ENCODE results near the gene TEAD3. TPM values are rescaled to one million over a fixed set of nuclear protein-coding genes. Genes with fewer than 3 reads are reported as not detected.

Gene TEAD3
- total and polyA plus RNA-seq, 4 donors = 16.7 to 78.0 (median 48.9) TPM

GRCh38 chr6:35454391-35455110 is 42.3 kb downstream of the TEAD3 start:
- no peak overlapping the region for H3K4me3 ChIP-seq (ENCODE audit: low read length in 2 of 2)
- no peaks in the 10 kb centered on the region for H3K36me3 ChIP-seq (ENCODE audit: control insufficient read depth in 1 of 2, insufficient read depth in 2 of 2, low read length in 1 of 2)
- no peak for ATAC-seq (ENCODE audit: low FRiP score)
- H3K4me1 ChIP-seq (ENCODE audit: control insufficient read depth in 1 of 2, insufficient read depth in 2 of 2, low read length in 2 of 2) = no peaks in the 10 kb centered on the region
- WGBS, 2 donors = 76 to 78% methylated on average over 9 of the region's 9 CpGs
- intact Hi-C loops (cut with DNase I) = no loop called here
- DNase-seq = no peak
- H3K27ac ChIP-seq (ENCODE audit: low read depth in 1 of 2, low read length in 2 of 2) = no peak overlapping the region
- H3K27me3 ChIP-seq (ENCODE audit: control insufficient read depth in 1 of 2, insufficient read depth in 2 of 2, low read length in 1 of 2) = no peaks in the 10 kb centered on the region
- H3K9me3 ChIP-seq (ENCODE audit: control insufficient read depth, low read length) = no peaks in the 10 kb centered on the region

GRCh38 chr6:35453236-35453635 is 43.6 kb downstream of the TEAD3 start:
- ATAC-seq (ENCODE audit: low FRiP score) = no peak
- no peaks in the 10 kb centered on the region for H3K9me3 ChIP-seq (ENCODE audit: control insufficient read depth, low read length)
- no peaks in the 10 kb centered on the region for H3K27me3 ChIP-seq (ENCODE audit: control insufficient read depth in 1 of 2, insufficient read depth in 2 of 2, low read length in 1 of 2)
- H3K4me1 ChIP-seq (ENCODE audit: control insufficient read depth in 1 of 2, insufficient read depth in 2 of 2, low read length in 2 of 2) = no peaks in the 10 kb centered on the region
- 12 to 16% methylated on average over 3 of the region's 3 CpGs for WGBS, 2 donors
- H3K27ac ChIP-seq (ENCODE audit: low read depth in 1 of 2, low read length in 2 of 2) = no peak overlapping the region
- no peak for DNase-seq
- H3K4me3 ChIP-seq (ENCODE audit: low read length in 2 of 2) = no peak overlapping the region
- H3K36me3 ChIP-seq (ENCODE audit: control insufficient read depth in 1 of 2, insufficient read depth in 2 of 2, low read length in 1 of 2) = no peaks in the 10 kb centered on the region
- intact Hi-C loops (cut with DNase I) = no loop called here

- intact Hi-C loops (cut with DNase I) = no loop called here
- Histone ChIP-seq H3K4me1 (ENCODE audit: control insufficient read depth in 1 of 2, insufficient read depth in 2 of 2, low read length in 2 of 2) (no peaks in the 10 kb centered on the region), H3K9me3 (ENCODE audit: control insufficient read depth, low read length) (no peaks in the 10 kb centered on the region), H3K27me3 (ENCODE audit: control insufficient read depth in 1 of 2, insufficient read depth in 2 of 2, low read length in 1 of 2) (no peaks in the 10 kb centered on the region), H3K4me3 (ENCODE audit: low read length in 2 of 2) (peak within 1 kb of the TSS; percentile 59 to 84), H3K27ac (ENCODE audit: low read depth in 1 of 2, low read length in 2 of 2) (no peak within 1 kb of the TSS), H3K36me3 (ENCODE audit: control insufficient read depth in 1 of 2, insufficient read depth in 2 of 2, low read length in 1 of 2) (no peaks in the 10 kb centered on the region)
- DNase-seq (peak; percentile 96 to 99), ATAC-seq (ENCODE audit: low FRiP score) (peak; percentile 97)
- WGBS, 2 donors = 1% methylated on average over 81 to 87 of the region's 87 CpGs
These were observed 44.4 kb downstream of the TEAD3 start, which contains the start of gene FANCE for GRCh38 chr6:35452183-35453090. Gene FANCE, plus strand, starts transcription at chr6:35452338. Its CDS starts 208 bp downstream, at chr6:35452546.

GRCh38 chr6:35451354-35452182 is 45.3 kb downstream of the TEAD3 start:
- Histone ChIP-seq H3K36me3 (ENCODE audit: control insufficient read depth in 1 of 2, insufficient read depth in 2 of 2, low read length in 1 of 2) (no peaks in the 10 kb centered on the region), H3K9me3 (ENCODE audit: control insufficient read depth, low read length) (no peaks in the 10 kb centered on the region), H3K4me1 (ENCODE audit: control insufficient read depth in 1 of 2, insufficient read depth in 2 of 2, low read length in 2 of 2) (no peaks in the 10 kb centered on the region), H3K4me3 (ENCODE audit: low read length in 2 of 2) (no peak overlapping the region), H3K27ac (ENCODE audit: low read depth in 1 of 2, low read length in 2 of 2) (no peak overlapping the region), H3K27me3 (ENCODE audit: control insufficient read depth in 1 of 2, insufficient read depth in 2 of 2, low read length in 1 of 2) (no peaks in the 10 kb centered on the region)
- no peak for ATAC-seq (ENCODE audit: low FRiP score)
- intact Hi-C loops (cut with DNase I) = loop anchor here in 1 of 2 donors (2.0 kb wide), 1 partner anchor 109 kb away; the partner anchor contains the start of gene PPARD
- WGBS, 2 donors = 14 to 15% methylated on average over 19 to 20 of the region's 20 CpGs
- DNase-seq = peak in 1 of 2 donors; percentile 53

GRCh38 chr6:35449287-35449881 is 47.5 kb downstream of the TEAD3 start:
- H3K4me3 ChIP-seq (ENCODE audit: low read length in 2 of 2) = no peak overlapping the region
- 29 to 30% methylated on average over 14 of the region's 14 CpGs for WGBS, 2 donors
- DNase-seq = no peak
- no peaks in the 10 kb centered on the region for H3K9me3 ChIP-seq (ENCODE audit: control insufficient read depth, low read length)
- intact Hi-C loops (cut with DNase I) = loop anchor here (1.0 to 2.0 kb wide), 2 partner anchors 35 to 107 kb away; partner anchors contain the start of gene PPARD (in 1 of the 2)
- no peaks in the 10 kb centered on the region for H3K36me3 ChIP-seq (ENCODE audit: control insufficient read depth in 1 of 2, insufficient read depth in 2 of 2, low read length in 1 of 2)
- H3K27me3 ChIP-seq (ENCODE audit: control insufficient read depth in 1 of 2, insufficient read depth in 2 of 2, low read length in 1 of 2) = no peaks in the 10 kb centered on the region
- no peaks in the 10 kb centered on the region for H3K4me1 ChIP-seq (ENCODE audit: control insufficient read depth in 1 of 2, insufficient read depth in 2 of 2, low read length in 2 of 2)
- ATAC-seq (ENCODE audit: low FRiP score) = peak; percentile 71
- H3K27ac ChIP-seq (ENCODE audit: low read depth in 1 of 2, low read length in 2 of 2) = no peak overlapping the region

- H3K9me3 ChIP-seq (ENCODE audit: control insufficient read depth, low read length) = no peaks in the 10 kb centered on the region
These were observed 48.7 kb downstream of the TEAD3 start for GRCh38 chr6:35448191-35448590.

GRCh38 chr6:35445691-35446090 is 51.2 kb downstream of the TEAD3 start:
- Histone ChIP-seq H3K4me3 (ENCODE audit: low read length in 2 of 2) (no peak overlapping the region), H3K9me3 (ENCODE audit: control insufficient read depth, low read length) (no peaks in the 10 kb centered on the region), H3K4me1 (ENCODE audit: control insufficient read depth in 1 of 2, insufficient read depth in 2 of 2, low read length in 2 of 2) (no peaks in the 10 kb centered on the region), H3K36me3 (ENCODE audit: control insufficient read depth in 1 of 2, insufficient read depth in 2 of 2, low read length in 1 of 2) (no peaks in the 10 kb centered on the region), H3K27me3 (ENCODE audit: control insufficient read depth in 1 of 2, insufficient read depth in 2 of 2, low read length in 1 of 2) (no peaks in the 10 kb centered on the region), H3K27ac (ENCODE audit: low read depth in 1 of 2, low read length in 2 of 2) (no peak overlapping the region)
- WGBS, 2 donors = 93 to 95% methylated on average over 7 of the region's 7 CpGs
- intact Hi-C loops (cut with DNase I) = no loop called here
- DNase-seq = no peak
- ATAC-seq (ENCODE audit: low FRiP score) = no peak

More at GRCh38 chr6:35448191-35448590, 48.7 kb downstream of the TEAD3 start:
- intact Hi-C loops (cut with DNase I) = loop anchor here in 1 of 2 donors (2.0 kb wide), 1 partner anchor 33 kb away; no protein-coding TSS in a partner anchor
- H3K4me3 ChIP-seq (ENCODE audit: low read length in 2 of 2) = no peak overlapping the region
- 74 to 80% methylated on average over 7 of the region's 7 CpGs for WGBS, 2 donors
- no peaks in the 10 kb centered on the region for H3K36me3 ChIP-seq (ENCODE audit: control insufficient read depth in 1 of 2, insufficient read depth in 2 of 2, low read length in 1 of 2)
- H3K4me1 ChIP-seq (ENCODE audit: control insufficient read depth in 1 of 2, insufficient read depth in 2 of 2, low read length in 2 of 2) = no peaks in the 10 kb centered on the region
- ATAC-seq (ENCODE audit: low FRiP score) (no peak), DNase-seq (no peak)
- no peaks in the 10 kb centered on the region for H3K27me3 ChIP-seq (ENCODE audit: control insufficient read depth in 1 of 2, insufficient read depth in 2 of 2, low read length in 1 of 2)
- H3K27ac ChIP-seq (ENCODE audit: low read depth in 1 of 2, low read length in 2 of 2) = no peak overlapping the region
